ENCODE data around the gene MED26. TPM values are rescaled to one million over a fixed set of nuclear protein-coding genes. Genes with fewer than 3 reads are reported as not detected.
A peak's percentile ranks its signal among the peaks of the same experiment; 100 is the strongest.

The MED26 gene
- total and polyA plus RNA-seq, 2 of the 13 experiments (the other 11 are each of a cell fraction or from before 2014, with no cell fraction given), result 3.5 to 3.8 TPM

GRCh38 chr19:16659832-16660708 lies 32.1 kb upstream of the MED26 start, which contains the start of gene SMIM7 (continued):
- TF ChIP-seq, protein P1, sequence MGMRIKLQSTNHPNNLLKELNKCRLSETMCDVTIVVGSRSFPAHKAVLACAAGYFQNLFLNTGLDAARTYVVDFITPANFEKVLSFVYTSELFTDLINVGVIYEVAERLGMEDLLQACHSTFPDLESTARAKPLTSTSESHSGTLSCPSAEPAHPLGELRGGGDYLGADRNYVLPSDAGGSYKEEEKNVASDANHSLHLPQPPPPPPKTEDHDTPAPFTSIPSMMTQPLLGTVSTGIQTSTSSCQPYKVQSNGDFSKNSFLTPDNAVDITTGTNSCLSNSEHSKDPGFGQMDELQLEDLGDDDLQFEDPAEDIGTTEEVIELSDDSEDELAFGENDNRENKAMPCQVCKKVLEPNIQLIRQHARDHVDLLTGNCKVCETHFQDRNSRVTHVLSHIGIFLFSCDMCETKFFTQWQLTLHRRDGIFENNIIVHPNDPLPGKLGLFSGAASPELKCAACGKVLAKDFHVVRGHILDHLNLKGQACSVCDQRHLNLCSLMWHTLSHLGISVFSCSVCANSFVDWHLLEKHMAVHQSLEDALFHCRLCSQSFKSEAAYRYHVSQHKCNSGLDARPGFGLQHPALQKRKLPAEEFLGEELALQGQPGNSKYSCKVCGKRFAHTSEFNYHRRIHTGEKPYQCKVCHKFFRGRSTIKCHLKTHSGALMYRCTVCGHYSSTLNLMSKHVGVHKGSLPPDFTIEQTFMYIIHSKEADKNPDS (CRISPR knock-in tag; IDR thresholded peaks at IDR 0.05), result peak; percentile 81; the same call in 1 of the 2 replicates
- TF ChIP-seq HOXA9 (CRISPR knock-in tag; IDR thresholded peaks at IDR 0.05; ENCODE audit: borderline replicate concordance), result no peak
- TF ChIP-seq KDM2A (CRISPR knock-in tag; IDR thresholded peaks at IDR 0.05; ENCODE audit: borderline replicate concordance, low read depth), result peak; percentile 80
- TF ChIP-seq, protein P2, sequence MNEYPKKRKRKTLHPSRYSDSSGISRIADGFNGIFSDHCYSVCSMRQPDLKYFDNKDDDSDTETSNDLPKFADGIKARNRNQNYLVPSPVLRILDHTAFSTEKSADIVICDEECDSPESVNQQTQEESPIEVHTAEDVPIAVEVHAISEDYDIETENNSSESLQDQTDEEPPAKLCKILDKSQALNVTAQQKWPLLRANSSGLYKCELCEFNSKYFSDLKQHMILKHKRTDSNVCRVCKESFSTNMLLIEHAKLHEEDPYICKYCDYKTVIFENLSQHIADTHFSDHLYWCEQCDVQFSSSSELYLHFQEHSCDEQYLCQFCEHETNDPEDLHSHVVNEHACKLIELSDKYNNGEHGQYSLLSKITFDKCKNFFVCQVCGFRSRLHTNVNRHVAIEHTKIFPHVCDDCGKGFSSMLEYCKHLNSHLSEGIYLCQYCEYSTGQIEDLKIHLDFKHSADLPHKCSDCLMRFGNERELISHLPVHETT (CRISPR knock-in tag; conservative IDR thresholded peaks at IDR 0.05), result 0 out of 2 replicates have a peak, but pooled peaks have one; percentile 58
- TF ChIP-seq, protein P3, sequence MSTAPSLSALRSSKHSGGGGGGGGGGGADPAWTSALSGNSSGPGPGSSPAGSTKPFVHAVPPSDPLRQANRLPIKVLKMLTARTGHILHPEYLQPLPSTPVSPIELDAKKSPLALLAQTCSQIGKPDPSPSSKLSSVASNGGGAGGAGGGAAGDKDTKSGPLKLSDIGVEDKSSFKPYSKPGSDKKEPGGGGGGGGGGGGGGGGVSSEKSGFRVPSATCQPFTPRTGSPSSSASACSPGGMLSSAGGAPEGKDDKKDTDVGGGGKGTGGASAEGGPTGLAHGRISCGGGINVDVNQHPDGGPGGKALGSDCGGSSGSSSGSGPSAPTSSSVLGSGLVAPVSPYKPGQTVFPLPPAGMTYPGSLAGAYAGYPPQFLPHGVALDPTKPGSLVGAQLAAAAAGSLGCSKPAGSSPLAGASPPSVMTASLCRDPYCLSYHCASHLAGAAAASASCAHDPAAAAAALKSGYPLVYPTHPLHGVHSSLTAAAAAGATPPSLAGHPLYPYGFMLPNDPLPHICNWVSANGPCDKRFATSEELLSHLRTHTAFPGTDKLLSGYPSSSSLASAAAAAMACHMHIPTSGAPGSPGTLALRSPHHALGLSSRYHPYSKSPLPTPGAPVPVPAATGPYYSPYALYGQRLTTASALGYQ (CRISPR knock-in tag; IDR thresholded peaks at IDR 0.05), result no peak
- peak; percentile 63; the same call in 1 of the 2 replicates for TF ChIP-seq HOXD1 (CRISPR knock-in tag; IDR thresholded peaks at IDR 0.05)
- peak; percentile 98 for TF ChIP-seq ARNTL (CRISPR knock-in tag; IDR thresholded peaks at IDR 0.05)
- TF ChIP-seq GPBP1L1 (CRISPR knock-in tag; IDR thresholded peaks at IDR 0.05), result no peak
- TF ChIP-seq DMAP1 (CRISPR knock-in tag; IDR thresholded peaks at IDR 0.05), result peak; percentile 83; the same call in 1 of the 2 replicates
- no peak for TF ChIP-seq MAFF (IDR thresholded peaks at IDR 0.05; ENCODE audit: low read depth, low read length)
- no peak for TF ChIP-seq RELA (CRISPR knock-in tag; IDR thresholded peaks at IDR 0.05)
- no peak for TF ChIP-seq NCOA5 (CRISPR knock-in tag; IDR thresholded peaks at IDR 0.05)
- TF ChIP-seq ATM (IDR thresholded peaks at IDR 0.05; ENCODE audit: borderline replicate concordance), result no peak
- TF ChIP-seq NCOR1 (IDR thresholded peaks at IDR 0.05; ENCODE audit: borderline replicate concordance, low read length), result peak; percentile 30; the same call in 1 of the 2 replicates
- no peak for TF ChIP-seq ATAD3A (CRISPR knock-in tag; IDR thresholded peaks at IDR 0.05)
- TF ChIP-seq CBX2 (IDR thresholded peaks at IDR 0.05; ENCODE audit: low read depth, low read length), result no peak
- no peak for TF ChIP-seq CBX2 (CRISPR knock-in tag; IDR thresholded peaks at IDR 0.05; ENCODE audit: low read depth)
- TF ChIP-seq RFX1 (IDR thresholded peaks at IDR 0.05), result no peak
- no peak; the same call in none of the 2 replicates for TF ChIP-seq BCL3 (CRISPR knock-in tag; IDR thresholded peaks at IDR 0.05)
- TF ChIP-seq ZNF660 (CRISPR knock-in tag; IDR thresholded peaks at IDR 0.05; ENCODE audit: borderline replicate concordance, low read depth), result no peak
- TF ChIP-seq POLR2AphosphoS2 (IDR thresholded peaks at IDR 0.05; ENCODE audit: low read depth, low read length), result no peak
- TF ChIP-seq HDAC2 (CRISPR knock-in tag; IDR thresholded peaks at IDR 0.05), result peak; percentile 79; the same call in 1 of the 2 replicates
- TF ChIP-seq ZNF629 (CRISPR knock-in tag; conservative IDR thresholded peaks at IDR 0.05), result no peak
